T-helper 2 cell treated with Interferon-gamma antibody and Interleukin-4, amounts not matched to agents 100 ng/mL and 5 ng/mL, for 36 hours (primary cell): Measurements from ENCODE around the gene ASPDH. TPM values are rescaled to one million over a fixed set of nuclear protein-coding genes. Genes with fewer than 3 reads are reported as not detected.
"Not testable (repeated sequence)": the region's sequence is repeated elsewhere in the genome, so short reads cannot be mapped to it uniquely, and the experiment has no call there.

ENCODE experiments used
- intact Hi-C: fragments of 100-400 bp; cut with micrococcal nuclease; formaldehyde crosslinking; loops from one replicate; pipeline ENCODE4 v1.15.1; 2023
- total RNA-seq: library from RNA; stranded (reverse); gene quantifications from 2 replicates; pipeline ENCODE4 v1.2.3, GENCODE V29; 2022

Gene ASPDH
- total RNA-seq, 1 donor from 2014 or later = not detected

GRCh38 chr19:50548191-50549058, 34.7 kb upstream of the ASPDH start:
- intact Hi-C loops = no loop called here

GRCh38 chr19:50547385-50548190, 33.9 kb upstream of the ASPDH start:
- intact Hi-C loops = no loop called here

GRCh38 chr19:50546527-50547221, 33.0 kb upstream of the ASPDH start:
- intact Hi-C loops = no loop called here

- intact Hi-C loops = no loop called here
Measured at GRCh38 chr19:50542943-50543342, 29.2 kb upstream of the ASPDH start.

GRCh38 chr19:50537769-50538230, 24.1 kb upstream of the ASPDH start:
- intact Hi-C loops = loop anchor here (1.0 to 5.0 kb wide), 2 partner anchors 246 to 385 kb away; no protein-coding TSS in a partner anchor

GRCh38 chr19:50537306-50537685, 23.6 kb upstream of the ASPDH start:
- intact Hi-C loops = loop anchor here (1.0 to 5.0 kb wide), 2 partner anchors 246 to 385 kb away; no protein-coding TSS in a partner anchor

GRCh38 chr19:50536662-50537305, 23.1 kb upstream of the ASPDH start:
- intact Hi-C loops = loop anchor here (1.0 to 5.0 kb wide), 2 partner anchors 247 to 386 kb away; no protein-coding TSS in a partner anchor

GRCh38 chr19:50535672-50536187, 22.0 kb upstream of the ASPDH start:
- intact Hi-C loops = loop anchor here (5.0 kb wide), 1 partner anchor 387 kb away; no protein-coding TSS in a partner anchor

GRCh38 chr19:50534478-50534877, 20.8 kb upstream of the ASPDH start:
- intact Hi-C loops = no loop called here

- intact Hi-C loops = no loop called here
Measured at GRCh38 chr19:50532952-50533351, 19.2 kb upstream of the ASPDH start.

GRCh38 chr19:50531171-50531612, 17.5 kb upstream of the ASPDH start:
- intact Hi-C loops = no loop called here

- intact Hi-C loops = not testable (repeated sequence)
Measured at GRCh38 chr19:50528052-50528451, 14.3 kb upstream of the ASPDH start.

GRCh38 chr19:50522881-50523280, 9.2 kb upstream of the ASPDH start:
- intact Hi-C loops = no loop called here

GRCh38 chr19:50520822-50521465, 7.2 kb upstream of the ASPDH start:
- intact Hi-C loops = no loop called here

- intact Hi-C loops = no loop called here
Measured at GRCh38 chr19:50519006-50519575, 5.4 kb upstream of the ASPDH start.

GRCh38 chr19:50518091-50519005, 4.6 kb upstream of the ASPDH start:
- intact Hi-C loops = no loop called here

GRCh38 chr19:50517704-50518075, 4.0 kb upstream of the ASPDH start:
- intact Hi-C loops = no loop called here

GRCh38 chr19:50516964-50517703, 3.4 kb upstream of the ASPDH start:
- intact Hi-C loops = no loop called here
